Panc1 (cell line): Measurements from ENCODE around the gene CTXN1.

Experiments used
- CTCF ChIP-seq: fragments of 450-650 bp; IDR thresholded peaks from 2 replicates; pipeline ENCODE4 v1.5.1; 2017; ENCODE audit warnings: mild to moderate bottlenecking
- POLR2AphosphoS5 ChIP-seq: IDR thresholded peaks from 2 replicates; pipeline ENCODE4 v1.6.1; 2012; ENCODE audit warnings: mild to moderate bottlenecking, low read depth, low read length, moderate library complexity
- REST ChIP-seq, 2 experiments: IDR thresholded peaks; 2 replicates each; pipeline ENCODE4 v1.6.1; 2011 to 2012; ENCODE audit warnings: low read depth in 2 of 2, control low read depth in 1 of 2, low read length in 1 of 2, mild to moderate bottlenecking in 1 of 2, moderate library complexity in 1 of 2; ENCODE audit not compliant: insufficient read depth in 1 of 2

- TF ChIP-seq POLR2AphosphoS5, result no peak
- no peak for TF ChIP-seq CTCF
- no peak for TF ChIP-seq REST (IDR thresholded peaks at IDR 0.05; ENCODE audit: insufficient read depth in 1 of 2, low read depth in 2 of 2, low read length in 1 of 2)
These were observed 36.8 kb upstream of the CTXN1 start for GRCh38 chr19:7962644-7963268.
